Measurements from ENCODE around the gene PTGS1. TPM values are rescaled to one million over a fixed set of nuclear protein-coding genes. Genes with fewer than 3 reads are reported as not detected.

PTGS1 gene
- total RNA-seq, 1 donor from 2014 or later: 6.0 TPM

- ATAC-seq: no peak
- intact Hi-C loops (cut with DNase I): no loop called here
- DNase-seq (ENCODE audit: low spot score): no peak
Measured at GRCh38 chr9:122425087-122425486, 54.3 kb downstream of the PTGS1 start.

DNA sequence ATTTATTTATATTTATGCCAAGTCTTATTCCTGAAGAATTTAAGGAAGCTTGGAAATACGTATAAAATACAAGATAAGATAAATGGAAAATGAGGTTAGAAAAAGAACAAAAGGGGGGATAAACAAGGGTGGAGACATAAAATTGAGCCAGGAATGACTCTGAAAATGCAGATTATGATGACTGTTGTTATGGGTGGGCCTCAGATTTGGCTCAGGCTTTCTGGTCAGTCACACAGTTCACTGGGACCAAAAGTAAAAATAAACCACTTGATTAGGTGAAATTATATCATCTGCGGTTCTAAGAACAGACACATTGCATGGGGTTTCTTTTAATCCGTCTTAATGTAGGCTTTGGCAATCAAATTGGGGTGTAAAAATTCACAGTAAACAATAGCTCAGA is 55.9 kb downstream of the PTGS1 start:
- ATAC-seq: no peak
- intact Hi-C loops (cut with DNase I): no loop called here
- no peak for DNase-seq (ENCODE audit: low spot score)

DNA sequence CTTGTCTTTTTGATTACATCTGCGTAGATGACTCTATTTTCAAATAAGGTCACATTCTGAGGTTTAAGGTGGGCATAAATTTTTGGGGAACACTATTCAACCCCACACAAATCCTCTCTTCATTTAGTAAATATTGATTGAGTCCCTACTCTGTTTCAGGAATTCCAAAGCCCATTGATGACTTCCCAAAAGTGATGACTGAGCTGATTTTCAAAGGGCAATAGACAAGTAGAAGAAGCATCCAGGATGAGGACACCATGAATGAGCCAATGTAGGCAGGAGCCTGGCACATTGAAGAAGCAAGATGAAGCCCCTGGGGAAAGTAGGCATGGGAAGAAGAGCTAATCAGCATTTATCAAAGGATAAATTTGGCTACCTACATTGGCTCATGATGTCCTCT is 71.7 kb downstream of the PTGS1 start:
- DNase-seq (ENCODE audit: low spot score) (no peak), ATAC-seq (no peak)
- intact Hi-C loops (cut with DNase I): no loop called here

- ATAC-seq (no peak), DNase-seq (ENCODE audit: low spot score) (no peak)
- intact Hi-C loops (cut with DNase I): no loop called here
Measured at GRCh38 chr9:122444041-122444733, 73.4 kb downstream of the PTGS1 start.

Other genes with a start within 250 kb of the PTGS1 start
- gene NDUFA8, start 211.2 kb upstream of the PTGS1 start, total RNA-seq: 31.9 TPM
- gene MORN5, start 211.1 kb upstream of the PTGS1 start, total RNA-seq: not detected
- gene LHX6, start 142.1 kb upstream of the PTGS1 start, total RNA-seq: 11.5 TPM
- 16.0 TPM for gene RBM18, start 106.2 kb upstream of the PTGS1 start, total RNA-seq
- 25.9 TPM for gene MRRF, start 106.1 kb upstream of the PTGS1 start, total RNA-seq
- not detected for gene OR1J1, start 106.9 kb downstream of the PTGS1 start, total RNA-seq
- gene OR1J2, start 139.8 kb downstream of the PTGS1 start, total RNA-seq: not detected
- not detected for gene OR1J4, start 148.1 kb downstream of the PTGS1 start, total RNA-seq
- gene OR1N1, start 156.3 kb downstream of the PTGS1 start, total RNA-seq: not detected
- gene OR1N2, start 182.1 kb downstream of the PTGS1 start, total RNA-seq: not detected
- gene OR1L8, start 212.4 kb downstream of the PTGS1 start, total RNA-seq: 0.85 TPM
- gene OR1Q1, start 243.7 kb downstream of the PTGS1 start, total RNA-seq: not detected

Data from sciatic nerve (tissue), 2 donors.